GM18873 (cell line): ENCODE measurements around the gene TRAF3.

Experiments
- ATAC-seq: cut with Tn5 transposase; IDR thresholded peaks from one replicate; pipeline ENCODE4 v1.9.1; 2021; ENCODE audit warnings: mild to moderate bottlenecking, moderate library complexity, moderate number of reproducible peaks; ENCODE audit not compliant: unreplicated experiment, low FRiP score

TRAF3 gene

GRCh38 chr14:102775855-102776760 is 1.1 kb upstream of the TRAF3 start:
- no peak for ATAC-seq

- ATAC-seq, result no peak
These were observed 575 bp downstream of the TRAF3 start for GRCh38 chr14:102777711-102778337.

GRCh38 chr14:102778338-102779083 is 1.3 kb downstream of the TRAF3 start:
- no peak for ATAC-seq

- ATAC-seq, result no peak
These were observed 1.8 kb downstream of the TRAF3 start for GRCh38 chr14:102779084-102779462.

GRCh38 chr14:102779574-102780315 is 2.5 kb downstream of the TRAF3 start:
- ATAC-seq, result no peak

GRCh38 chr14:102781063-102781462 is 3.8 kb downstream of the TRAF3 start:
- ATAC-seq, result no peak

- ATAC-seq, result no peak
These were observed 5.7 kb downstream of the TRAF3 start for GRCh38 chr14:102782974-102783373.

GRCh38 chr14:102784892-102785594 is 7.8 kb downstream of the TRAF3 start:
- no peak for ATAC-seq

- no peak for ATAC-seq
These were observed 8.3 kb downstream of the TRAF3 start for GRCh38 chr14:102785595-102785963.

- ATAC-seq, result no peak
These were observed 9.5 kb downstream of the TRAF3 start for GRCh38 chr14:102786768-102787167.

- no peak for ATAC-seq
These were observed 12.1 kb downstream of the TRAF3 start for GRCh38 chr14:102789349-102789748.

GRCh38 chr14:102793531-102794328 is 16.5 kb downstream of the TRAF3 start:
- no peak for ATAC-seq

GRCh38 chr14:102795060-102795925 is 18.0 kb downstream of the TRAF3 start:
- ATAC-seq, result no peak

GRCh38 chr14:102796661-102797190 is 19.5 kb downstream of the TRAF3 start:
- no peak for ATAC-seq

GRCh38 chr14:102798926-102799325 is 21.7 kb downstream of the TRAF3 start:
- ATAC-seq, result no peak

GRCh38 chr14:102799684-102800562 is 22.7 kb downstream of the TRAF3 start:
- ATAC-seq, result no peak
